ENCODE results near the gene CBY1. TPM values are rescaled to one million over a fixed set of nuclear protein-coding genes. Genes with fewer than 3 reads are reported as not detected.

Gene CBY1
- total RNA-seq, 4 donors from 2014 or later, result 6.6 to 19.5 (median 12.3) TPM

- Histone ChIP-seq H3K9me3 (no peaks in the 10 kb centered on the region), H3K27me3 (no peaks in the 10 kb centered on the region), H3K36me3 (peaks cover 0 to 35% (median 0%) of the 10 kb centered on the region in 3 donors), H3K4me1 (peaks cover 3 to 9% (median 5%) of the 10 kb centered on the region in 4 donors), H3K27ac (peak within 1 kb of the TSS; percentile 57 to 83 (median 80)), H3K4me3 (peak within 1 kb of the TSS; percentile 85 to 99 (median 92))
- DNase-seq, result peak; percentile 83 to 94 (median 92)
- TF ChIP-seq POLR2A (IDR thresholded peaks at IDR 0.05), result peak; percentile 54 to 74
- peak; percentile 34 to 68 (median 54) for TF ChIP-seq CTCF (IDR thresholded peaks at IDR 0.05)
These were observed 25.3 kb downstream of the CBY1 start, which contains the start of gene TOMM22 for GRCh38 chr22:38681582-38682335. Gene TOMM22, plus strand, starts transcription at chr22:38681957. Its CDS starts 22 bp downstream, at chr22:38681979.

- H3K36me3 ChIP-seq, result peaks cover 0 to 60% (median 0%) of the 10 kb centered on the region in 3 donors
- no peak for TF ChIP-seq CTCF (IDR thresholded peaks at IDR 0.05)
- no peak for TF ChIP-seq POLR2A (IDR thresholded peaks at IDR 0.05)
- H3K4me3 ChIP-seq, result no peak overlapping the region
- H3K27ac ChIP-seq, result no peak overlapping the region
- H3K27me3 ChIP-seq, result no peaks in the 10 kb centered on the region
- DNase-seq, result no peak
- H3K4me1 ChIP-seq, result peaks cover 3 to 13% (median 5%) of the 10 kb centered on the region in 4 donors
- H3K9me3 ChIP-seq, result no peaks in the 10 kb centered on the region
These were observed 28.5 kb downstream of the CBY1 start for GRCh38 chr22:38684895-38685294.

- Histone ChIP-seq H3K9me3 (no peaks in the 10 kb centered on the region), H3K4me1 (peaks cover 3 to 15% (median 5%) of the 10 kb centered on the region in 4 donors), H3K27me3 (no peaks in the 10 kb centered on the region), H3K36me3 (peaks cover 0 to 60% (median 0%) of the 10 kb centered on the region in 3 donors), H3K27ac (no peak overlapping the region), H3K4me3 (no peak overlapping the region)
- no peak for DNase-seq
- no peak for TF ChIP-seq CTCF (IDR thresholded peaks at IDR 0.05)
- TF ChIP-seq POLR2A (IDR thresholded peaks at IDR 0.05), result no peak
These were observed 29.3 kb downstream of the CBY1 start for GRCh38 chr22:38685761-38686160.

GRCh38 chr22:38689651-38690050 lies 33.2 kb downstream of the CBY1 start:
- DNase-seq, result no peak
- H3K27ac ChIP-seq, result peak overlapping the region in 1 of 4 donors; percentile 58
- peaks cover 0 to 27% (median 0%) of the 10 kb centered on the region in 4 donors for H3K4me1 ChIP-seq
- TF ChIP-seq POLR2A (IDR thresholded peaks at IDR 0.05) (no peak), CTCF (IDR thresholded peaks at IDR 0.05) (no peak)
- H3K4me3 ChIP-seq, result no peak overlapping the region
- H3K36me3 ChIP-seq, result peaks cover 0 to 55% (median 0%) of the 10 kb centered on the region in 3 donors
- no peaks in the 10 kb centered on the region for H3K27me3 ChIP-seq
- no peaks in the 10 kb centered on the region for H3K9me3 ChIP-seq

- H3K27me3 ChIP-seq, result no peaks in the 10 kb centered on the region
- peak overlapping the region in 2 of 4 donors; percentile 15 to 20 for H3K4me3 ChIP-seq
- TF ChIP-seq CTCF (IDR thresholded peaks at IDR 0.05) (no peak), POLR2A (IDR thresholded peaks at IDR 0.05) (peak; percentile 51 to 93)
- H3K4me1 ChIP-seq, result peaks cover 0 to 67% (median 4%) of the 10 kb centered on the region in 4 donors
- no peaks in the 10 kb centered on the region for H3K9me3 ChIP-seq
- peaks cover 0 to 12% (median 0%) of the 10 kb centered on the region in 3 donors for H3K36me3 ChIP-seq
- H3K27ac ChIP-seq, result peak overlapping the region in 3 of 4 donors; percentile 75 to 100 (median 93)
- peak in 2 of 3 donors; percentile 70 to 83 for DNase-seq
These were observed 37.6 kb downstream of the CBY1 start for GRCh38 chr22:38694049-38694448.
